Activated naive CD8-positive, alpha-beta T cell treated with anti-CD3 and anti-CD28 coated beads, Interleukin-2, amount 50 U/mL, for 24 hours (primary cell): ENCODE data around the gene KIR2DL1.
"Not testable (repeated sequence)": the region's sequence is repeated elsewhere in the genome, so short reads cannot be mapped to it uniquely, and the experiment has no call there.

ENCODE experiments used
- ATAC-seq: fragments of 150-1000 bp; cut with Tn5 transposase; one replicate; pipeline ENCODE4 v1.10.0; 2021
- DNase-seq: peaks from one replicate; pipeline ENCODE4 v3.0.0; 2021
- H3K27ac Mint-ChIP-seq: one replicate; pipeline ENCODE4 v1.8.0; 2021; ENCODE audit warnings: mild to moderate bottlenecking, mixed read lengths
- H3K27me3 Mint-ChIP-seq: one replicate; pipeline ENCODE4 v1.8.0; 2021; ENCODE audit warnings: mixed read lengths
- H3K36me3 Mint-ChIP-seq: one replicate; pipeline ENCODE4 v1.8.0; 2021; ENCODE audit warnings: low read depth, mixed read lengths
- H3K4me1 Mint-ChIP-seq: one replicate; pipeline ENCODE4 v1.8.0; 2021; ENCODE audit warnings: mixed read lengths
- H3K4me3 Mint-ChIP-seq: one replicate; pipeline ENCODE4 v1.8.0; 2021; ENCODE audit warnings: mild to moderate bottlenecking, moderate library complexity, mixed read lengths
- H3K9me3 Mint-ChIP-seq: one replicate; pipeline ENCODE4 v1.8.0; 2021; ENCODE audit warnings: mixed read lengths

KIR2DL1 gene

GRCh38 chr19:54750276-54750675 lies 19.3 kb upstream of the KIR2DL1 start:
- not testable (repeated sequence) for DNase-seq, H3K9me3 Mint-ChIP-seq

DNA sequence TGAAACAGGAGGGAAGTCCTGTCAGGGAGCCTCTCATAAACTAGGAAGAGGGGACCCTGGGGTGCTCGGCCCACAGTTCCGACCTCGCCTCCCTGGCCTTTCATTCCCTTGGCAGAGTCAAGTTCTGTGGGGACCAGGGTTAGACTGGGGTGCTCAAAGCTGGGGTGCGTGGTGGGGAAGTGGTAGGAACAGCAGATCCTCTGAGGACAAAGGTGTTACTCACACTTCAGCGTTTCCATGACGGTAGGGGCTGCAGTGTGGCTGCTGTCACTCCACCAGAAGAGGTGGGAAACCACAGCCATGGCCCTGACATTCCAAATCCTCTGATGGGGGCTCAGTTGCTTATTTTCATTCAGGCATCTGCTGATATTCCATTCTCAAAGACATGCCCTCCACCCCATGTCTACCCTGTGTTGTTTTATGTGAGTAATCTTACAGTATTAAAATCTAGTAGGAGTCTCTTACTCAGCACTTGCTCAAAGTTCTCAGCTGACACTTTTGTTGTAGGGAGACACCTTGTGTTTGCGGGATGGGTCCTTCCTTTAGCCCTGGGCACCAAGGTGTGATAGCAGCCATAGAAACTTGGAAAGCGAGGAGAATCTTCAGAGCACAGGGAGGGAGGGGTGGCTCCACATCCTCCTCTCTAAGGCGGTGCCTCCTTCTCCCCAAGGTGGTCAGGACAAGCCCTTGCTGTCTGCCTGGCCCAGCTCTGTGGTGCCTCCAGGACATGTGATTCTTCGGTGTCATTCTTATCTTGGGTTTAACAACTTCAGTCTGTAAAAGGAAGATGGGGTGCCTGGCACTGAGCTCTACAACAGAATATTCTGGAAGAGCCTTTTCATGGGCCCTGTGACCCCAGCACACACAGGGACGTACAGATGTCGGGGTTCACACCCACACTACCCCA lies 13.1 kb upstream of the KIR2DL1 start:
- not testable (repeated sequence) for H3K4me3 Mint-ChIP-seq, H3K27me3 Mint-ChIP-seq, H3K9me3 Mint-ChIP-seq, DNase-seq, H3K27ac Mint-ChIP-seq, ATAC-seq, H3K4me1 Mint-ChIP-seq, H3K36me3 Mint-ChIP-seq

More at GRCh38 chr19:54750276-54750675, 19.3 kb upstream of the KIR2DL1 start:
- H3K4me3 Mint-ChIP-seq, H3K27ac Mint-ChIP-seq, ATAC-seq, H3K4me1 Mint-ChIP-seq, H3K27me3 Mint-ChIP-seq, H3K36me3 Mint-ChIP-seq: not testable (repeated sequence)

GRCh38 chr19:54758577-54758976 lies 11.0 kb upstream of the KIR2DL1 start:
- H3K27me3 Mint-ChIP-seq, H3K9me3 Mint-ChIP-seq, H3K27ac Mint-ChIP-seq, ATAC-seq, H3K36me3 Mint-ChIP-seq, H3K4me1 Mint-ChIP-seq, DNase-seq, H3K4me3 Mint-ChIP-seq: not testable (repeated sequence)

GRCh38 chr19:54764219-54764618 lies 5.4 kb upstream of the KIR2DL1 start:
- not testable (repeated sequence) for ATAC-seq, H3K4me1 Mint-ChIP-seq, H3K36me3 Mint-ChIP-seq, H3K4me3 Mint-ChIP-seq, DNase-seq, H3K27ac Mint-ChIP-seq, H3K27me3 Mint-ChIP-seq, H3K9me3 Mint-ChIP-seq

GRCh38 chr19:54766464-54766863 lies 3.1 kb upstream of the KIR2DL1 start:
- not testable (repeated sequence) for ATAC-seq, H3K36me3 Mint-ChIP-seq, H3K4me1 Mint-ChIP-seq, H3K27ac Mint-ChIP-seq, DNase-seq, H3K9me3 Mint-ChIP-seq, H3K4me3 Mint-ChIP-seq, H3K27me3 Mint-ChIP-seq

DNA sequence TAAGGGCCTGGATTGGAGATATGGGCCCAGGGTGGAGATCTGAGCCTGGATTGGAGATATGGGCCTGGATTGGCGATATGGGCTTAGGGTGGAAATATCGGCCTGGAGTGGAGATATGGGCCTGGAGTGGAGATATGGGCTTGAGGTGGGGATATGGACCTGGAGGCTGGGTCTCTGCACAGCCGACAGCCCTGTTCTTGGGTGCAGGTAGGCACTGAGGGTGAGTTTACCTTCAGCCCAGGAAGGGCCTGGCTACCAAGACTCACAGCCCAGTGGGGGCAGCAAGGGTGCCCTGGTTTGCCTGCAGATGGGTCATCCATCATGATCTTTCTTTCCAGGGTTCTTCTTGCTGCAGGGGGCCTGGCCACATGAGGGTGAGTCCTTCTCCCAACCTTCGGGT lies 918 bp downstream of the KIR2DL1 start:
- not testable (repeated sequence) for H3K27me3 Mint-ChIP-seq, H3K27ac Mint-ChIP-seq, H3K4me1 Mint-ChIP-seq, H3K36me3 Mint-ChIP-seq, ATAC-seq, H3K9me3 Mint-ChIP-seq, DNase-seq, H3K4me3 Mint-ChIP-seq

- H3K4me1 Mint-ChIP-seq, H3K36me3 Mint-ChIP-seq, H3K4me3 Mint-ChIP-seq, H3K27me3 Mint-ChIP-seq, H3K9me3 Mint-ChIP-seq, H3K27ac Mint-ChIP-seq, DNase-seq: not testable (repeated sequence)
- peak; percentile 59 for ATAC-seq
Measured at GRCh38 chr19:54771018-54771960, 1.7 kb downstream of the KIR2DL1 start.

GRCh38 chr19:54772666-54773065 lies 3.1 kb downstream of the KIR2DL1 start:
- H3K9me3 Mint-ChIP-seq, H3K27ac Mint-ChIP-seq, H3K4me3 Mint-ChIP-seq, H3K27me3 Mint-ChIP-seq, H3K4me1 Mint-ChIP-seq, H3K36me3 Mint-ChIP-seq, DNase-seq, ATAC-seq: not testable (repeated sequence)

DNA sequence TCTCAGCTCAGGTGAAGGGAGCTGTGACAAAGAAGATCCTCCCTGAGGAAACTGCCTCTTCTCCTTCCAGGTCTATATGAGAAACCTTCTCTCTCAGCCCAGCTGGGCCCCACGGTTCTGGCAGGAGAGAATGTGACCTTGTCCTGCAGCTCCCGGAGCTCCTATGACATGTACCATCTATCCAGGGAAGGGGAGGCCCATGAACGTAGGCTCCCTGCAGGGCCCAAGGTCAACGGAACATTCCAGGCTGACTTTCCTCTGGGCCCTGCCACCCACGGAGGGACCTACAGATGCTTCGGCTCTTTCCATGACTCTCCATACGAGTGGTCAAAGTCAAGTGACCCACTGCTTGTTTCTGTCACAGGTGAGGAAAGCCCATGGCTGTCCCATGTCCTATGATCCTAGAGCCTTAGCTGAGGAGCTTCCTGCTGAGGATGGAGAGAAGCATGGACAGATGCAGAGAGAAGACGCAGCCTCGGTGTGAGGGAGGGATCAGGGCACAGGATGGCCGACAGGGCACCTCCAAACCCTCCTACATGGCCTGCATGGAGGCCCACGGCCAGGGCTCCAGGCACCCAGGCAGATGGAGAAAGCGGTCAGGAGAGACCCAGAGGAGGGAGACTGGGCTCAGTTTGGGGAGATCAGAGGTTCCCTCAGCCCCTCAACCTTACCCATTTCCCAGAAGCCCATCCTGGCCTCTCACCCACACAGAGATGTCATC lies 5.7 kb downstream of the KIR2DL1 start:
- not testable (repeated sequence) for H3K27me3 Mint-ChIP-seq, DNase-seq, H3K4me3 Mint-ChIP-seq, H3K9me3 Mint-ChIP-seq, H3K4me1 Mint-ChIP-seq, H3K36me3 Mint-ChIP-seq, ATAC-seq, H3K27ac Mint-ChIP-seq

GRCh38 chr19:54775830-54776229 lies 6.2 kb downstream of the KIR2DL1 start:
- not testable (repeated sequence) for H3K27me3 Mint-ChIP-seq, ATAC-seq, H3K4me3 Mint-ChIP-seq, H3K4me1 Mint-ChIP-seq, DNase-seq, H3K36me3 Mint-ChIP-seq, H3K9me3 Mint-ChIP-seq, H3K27ac Mint-ChIP-seq

DNA sequence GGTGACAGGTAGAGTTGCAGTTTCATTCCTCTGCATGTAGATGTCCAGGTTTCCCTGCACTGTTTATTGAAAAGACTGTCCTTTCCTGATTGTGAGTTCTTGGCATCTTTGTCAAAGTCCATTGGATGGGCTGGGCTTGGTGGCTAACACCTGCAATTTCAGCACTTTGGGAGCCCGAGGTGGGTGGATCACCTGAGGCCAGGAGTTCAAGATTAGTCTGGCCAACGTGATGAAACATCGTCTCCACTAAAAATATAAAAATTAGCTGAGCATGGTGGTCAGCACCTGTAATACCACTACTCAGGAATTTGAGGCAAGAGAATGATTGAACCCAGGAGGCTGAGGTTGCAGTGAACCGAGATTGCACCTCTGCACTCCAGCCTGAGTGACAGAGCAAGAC lies 8.3 kb downstream of the KIR2DL1 start:
- not testable (repeated sequence) for H3K36me3 Mint-ChIP-seq, H3K27ac Mint-ChIP-seq, DNase-seq

DNA sequence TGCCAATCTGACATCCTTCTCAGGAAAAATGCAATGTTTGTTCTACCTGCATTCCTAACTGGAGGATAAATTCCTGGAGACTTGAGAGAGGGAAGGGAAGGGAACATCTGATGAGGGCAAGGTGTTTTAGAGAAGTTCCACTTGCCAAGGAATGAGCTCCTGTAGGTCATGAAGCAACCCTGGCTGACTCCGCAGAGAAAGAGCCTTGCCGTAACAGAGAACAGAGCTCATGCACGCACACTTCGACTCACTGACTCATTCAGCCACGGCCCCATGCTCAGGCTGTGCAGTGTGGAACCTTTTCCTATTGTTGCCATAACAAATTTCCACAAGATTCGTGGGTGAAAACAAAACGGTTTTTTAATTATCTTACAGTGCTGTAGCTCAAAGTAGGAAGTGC lies 9.3 kb downstream of the KIR2DL1 start:
- DNase-seq, ATAC-seq, H3K27me3 Mint-ChIP-seq, H3K36me3 Mint-ChIP-seq, H3K27ac Mint-ChIP-seq, H3K4me3 Mint-ChIP-seq, H3K4me1 Mint-ChIP-seq: not testable (repeated sequence)
- H3K9me3 Mint-ChIP-seq, result peaks cover 12% of the 10 kb centered on the region

More for the DNA sequence above, 8.3 kb downstream of the KIR2DL1 start:
- not testable (repeated sequence) for ATAC-seq, H3K27me3 Mint-ChIP-seq, H3K4me3 Mint-ChIP-seq, H3K4me1 Mint-ChIP-seq
- peaks cover 12% of the 10 kb centered on the region for H3K9me3 Mint-ChIP-seq

DNA sequence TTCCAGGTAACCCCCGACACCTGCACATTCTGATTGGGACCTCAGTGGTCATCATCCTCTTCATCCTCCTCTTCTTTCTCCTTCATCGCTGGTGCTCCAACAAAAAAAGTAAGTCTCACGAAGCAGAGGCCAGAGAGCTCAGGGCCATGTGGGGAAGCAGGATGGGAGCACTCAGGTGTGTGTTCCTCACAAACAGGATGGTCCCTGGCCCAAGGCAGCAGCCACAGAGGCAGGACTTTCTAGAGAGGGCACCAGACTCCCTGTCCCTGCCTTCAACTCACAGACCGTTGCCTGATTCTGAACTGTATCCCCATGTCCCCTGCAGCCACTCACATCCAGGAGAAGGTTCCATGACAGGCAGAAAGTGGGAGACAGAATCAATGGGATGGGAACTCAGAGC lies 13.3 kb downstream of the KIR2DL1 start:
- H3K27ac Mint-ChIP-seq, DNase-seq, H3K4me3 Mint-ChIP-seq, H3K4me1 Mint-ChIP-seq, H3K36me3 Mint-ChIP-seq, H3K9me3 Mint-ChIP-seq, ATAC-seq: not testable (repeated sequence)
- peaks cover 14% of the 10 kb centered on the region for H3K27me3 Mint-ChIP-seq

DNA sequence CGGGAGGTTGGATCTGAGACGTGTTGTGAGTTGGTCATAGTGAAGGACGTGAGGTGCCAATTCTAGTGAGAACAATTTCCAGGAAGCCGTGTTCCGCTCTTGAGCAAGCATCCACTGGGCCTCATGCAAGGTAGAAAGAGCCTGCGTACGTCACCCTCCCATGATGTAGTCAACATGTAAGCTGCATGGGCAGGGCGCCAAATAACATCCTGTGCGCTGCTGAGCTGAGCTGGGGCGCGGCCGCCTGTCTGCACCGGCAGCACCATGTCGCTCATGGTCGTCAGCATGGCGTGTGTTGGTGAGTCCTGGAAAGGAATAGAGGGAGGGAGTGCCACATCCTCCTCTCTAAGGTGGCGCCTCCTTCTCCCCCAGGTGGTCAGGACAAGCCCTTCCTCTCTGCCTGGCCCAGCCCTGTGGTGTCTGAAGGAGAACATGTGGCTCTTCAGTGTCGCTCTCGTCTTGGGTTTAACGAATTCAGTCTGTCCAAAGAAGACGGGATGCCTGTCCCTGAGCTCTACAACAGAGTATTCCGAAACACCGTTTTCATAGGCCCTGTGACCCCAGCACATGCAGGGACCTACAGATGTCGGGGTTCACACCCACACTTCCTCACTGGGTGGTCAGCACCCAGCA lies 16.6 kb downstream of the KIR2DL1 start:
- H3K27ac Mint-ChIP-seq, H3K4me1 Mint-ChIP-seq, H3K4me3 Mint-ChIP-seq, ATAC-seq, H3K36me3 Mint-ChIP-seq, DNase-seq, H3K9me3 Mint-ChIP-seq: not testable (repeated sequence)
- H3K27me3 Mint-ChIP-seq, result peaks cover 11% of the 10 kb centered on the region
